NOMO-1 treated with dmso at 0.1 percent for 144 hours (cell line): Measurements from ENCODE around the gene GOLPH3L.
A peak's percentile ranks its signal among the peaks of the same experiment; 100 is the strongest.
"Not testable (repeated sequence)": the region's sequence is repeated elsewhere in the genome, so short reads cannot be mapped to it uniquely, and the experiment has no call there.

Source experiments
- DNase-seq: peaks from one replicate; lab custom pipeline; 2025; ENCODE audit not compliant: unreplicated experiment; lab: John Stamatoyannopoulos, UW

Gene GOLPH3L

DNA sequence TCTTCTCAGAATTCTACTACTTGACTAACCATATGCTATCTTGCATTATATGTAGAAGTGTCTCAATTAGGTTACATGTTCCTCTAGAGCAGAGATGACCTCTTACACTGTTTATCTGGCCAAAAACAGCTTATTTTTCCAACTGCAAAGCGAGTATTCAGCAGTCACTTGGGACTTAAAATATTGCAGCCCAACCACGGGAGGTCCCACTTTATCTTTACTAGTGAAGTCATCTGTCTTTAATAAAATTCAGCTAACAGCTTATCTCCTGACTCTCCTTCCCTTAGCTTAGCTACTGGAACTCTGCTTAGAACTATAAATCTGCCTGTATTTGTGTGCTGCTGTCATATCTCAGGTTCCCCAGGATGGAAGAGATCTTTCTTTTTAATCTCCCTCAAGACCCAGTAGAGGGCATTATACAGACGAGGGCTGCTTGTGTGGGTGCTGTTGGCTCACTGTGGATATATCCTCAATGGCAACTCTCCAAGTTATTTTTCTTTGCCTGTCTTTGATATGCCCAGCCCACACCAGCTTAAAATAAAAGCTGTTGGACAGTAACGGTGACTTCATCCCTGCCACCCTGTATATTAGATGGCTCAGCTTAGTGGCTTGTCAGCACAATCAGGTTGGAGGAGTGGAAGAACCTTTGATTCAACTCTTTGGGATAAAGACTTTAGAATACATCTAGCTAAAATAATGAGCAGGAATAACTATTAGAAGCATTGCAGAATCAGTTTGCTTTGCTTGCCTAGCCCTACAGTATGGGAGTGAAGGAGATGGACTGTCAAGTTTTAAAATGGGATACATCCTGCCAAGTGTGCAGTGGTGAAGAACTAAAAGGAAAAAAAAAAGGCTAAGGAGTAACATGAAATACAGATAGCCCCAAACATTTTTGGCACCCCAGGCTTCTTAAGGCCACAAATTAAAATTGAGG, 77.1 kb downstream of the GOLPH3L start:
- DNase-seq: no peak

DNA sequence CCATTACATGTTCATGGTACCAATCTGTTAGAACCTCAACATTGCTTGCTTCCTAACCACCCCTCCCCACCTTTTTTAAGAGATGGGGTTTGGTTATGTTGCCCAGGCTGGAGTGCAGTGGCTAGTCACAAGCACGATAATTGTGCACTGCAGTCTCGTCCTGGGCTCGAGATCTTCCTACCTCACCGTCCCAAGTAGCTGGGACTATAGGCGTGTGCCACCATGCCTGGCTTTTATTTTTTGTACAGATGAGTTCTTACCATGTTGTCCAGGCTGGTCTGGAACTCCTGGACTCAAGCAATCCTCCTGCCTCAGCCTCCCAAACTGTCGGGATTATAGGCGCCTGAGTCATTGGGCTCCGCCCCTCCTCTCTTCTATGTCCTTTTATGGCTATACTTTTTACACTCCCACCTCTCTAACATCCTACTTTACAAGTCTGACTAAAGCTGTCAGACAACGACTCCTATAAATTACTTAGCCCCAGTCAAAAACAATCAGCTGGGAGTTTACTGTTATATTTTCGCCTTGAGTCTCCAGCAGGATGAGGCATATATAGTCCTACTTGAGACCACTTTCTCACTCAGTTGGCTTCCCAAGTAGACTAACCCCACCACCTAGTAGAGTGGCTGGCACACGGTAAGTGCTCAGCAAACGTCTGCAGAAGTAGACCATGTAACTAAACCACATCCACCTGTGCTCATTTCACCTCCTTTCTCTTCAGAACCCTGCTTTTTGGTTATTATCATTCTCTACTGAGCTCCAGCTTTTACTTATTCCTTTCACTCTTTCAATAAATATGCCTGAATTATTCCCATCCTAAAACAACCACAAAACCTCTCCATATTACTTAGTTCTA, 81.4 kb downstream of the GOLPH3L start:
- no peak for DNase-seq

- peak; percentile 85 for DNase-seq
These were observed 83.7 kb downstream of the GOLPH3L start for GRCh38 chr1:150613061-150613920.

GRCh38 chr1:150612014-150612345, 85.0 kb downstream of the GOLPH3L start:
- no peak for DNase-seq

GRCh38 chr1:150610576-150610975, 86.4 kb downstream of the GOLPH3L start:
- DNase-seq: no peak

DNA sequence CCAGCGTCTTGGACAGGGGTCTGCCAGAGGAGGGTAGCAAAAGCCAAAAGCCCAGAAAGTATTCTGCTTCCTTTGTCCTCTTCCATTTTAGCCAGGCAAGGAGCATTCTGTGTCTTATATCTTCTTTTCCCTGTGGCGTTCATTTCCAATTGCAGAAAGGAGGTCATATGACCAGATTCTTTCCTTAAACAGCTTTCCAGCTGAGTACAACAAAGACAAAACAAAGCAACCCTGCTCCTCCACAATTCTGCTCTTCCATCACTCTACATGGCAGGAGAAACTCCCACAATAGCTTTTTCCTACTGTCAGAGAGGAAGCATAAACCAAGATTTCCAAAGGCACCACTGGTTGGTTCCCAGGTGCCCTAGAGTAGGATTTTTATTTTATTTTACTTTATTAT, 87.2 kb downstream of the GOLPH3L start:
- no peak for DNase-seq

- no peak for DNase-seq
These were observed 90.4 kb downstream of the GOLPH3L start for GRCh38 chr1:150606463-150607142.

GRCh38 chr1:150605451-150605731, 91.6 kb downstream of the GOLPH3L start:
- not testable (repeated sequence) for DNase-seq

DNA sequence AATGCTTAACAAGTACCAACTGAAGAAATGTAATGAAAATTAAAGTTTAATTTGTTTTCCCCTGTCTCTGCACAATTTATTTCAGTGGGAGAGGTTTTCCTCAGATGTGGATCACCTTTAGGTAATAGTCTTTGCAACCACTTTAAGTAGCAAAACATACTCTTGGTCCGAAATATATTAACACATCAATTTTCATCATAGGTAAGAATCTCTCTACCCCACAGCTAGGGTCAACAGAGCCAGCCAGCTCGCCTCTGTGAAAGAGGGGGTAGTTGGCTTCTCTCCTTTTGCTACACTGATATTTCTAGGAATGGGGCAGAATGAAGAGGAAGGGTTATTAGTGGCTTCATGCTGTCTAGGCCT, 92.7 kb downstream of the GOLPH3L start:
- DNase-seq: no peak

GRCh38 chr1:150603711-150604110, 93.2 kb downstream of the GOLPH3L start:
- DNase-seq: no peak

DNA sequence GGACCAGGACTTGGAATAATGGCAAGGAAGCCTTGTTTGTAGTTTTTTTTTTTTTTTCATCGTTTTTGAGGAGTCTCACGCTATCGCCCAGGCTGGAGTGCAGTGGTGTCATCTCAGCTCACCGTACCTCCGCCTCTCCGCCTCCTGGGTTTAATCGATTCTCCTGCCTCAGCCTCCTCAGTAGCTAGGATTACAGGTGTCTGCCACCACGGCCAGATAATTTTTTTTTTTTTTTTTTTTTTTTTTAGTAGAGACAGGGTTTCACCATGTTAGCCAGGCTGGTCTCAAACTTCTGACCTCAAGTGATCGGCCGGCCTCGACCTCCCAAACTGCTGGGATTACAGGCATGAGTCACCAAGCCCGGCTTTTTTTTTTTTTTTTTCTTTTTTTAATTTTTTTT, 94.6 kb downstream of the GOLPH3L start:
- DNase-seq: not testable (repeated sequence)

DNA sequence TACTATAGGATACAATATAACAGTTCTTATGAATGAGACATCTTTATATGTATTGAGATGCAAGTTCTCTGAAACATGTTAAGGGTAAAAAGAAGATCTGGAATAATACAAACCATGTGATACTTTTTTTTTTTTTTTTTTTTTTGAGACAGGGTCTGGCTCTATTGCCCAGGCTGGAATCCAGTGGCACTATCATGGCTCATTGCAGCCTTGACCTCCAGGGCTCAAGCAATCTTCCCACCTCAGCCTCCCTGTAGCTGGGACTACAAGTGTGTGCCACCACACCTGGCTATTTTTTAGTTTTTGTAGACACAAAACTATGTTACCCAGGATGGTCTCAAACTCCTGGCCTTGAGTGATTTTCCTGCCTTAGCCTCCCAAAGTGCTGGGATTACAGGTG, 95.4 kb downstream of the GOLPH3L start:
- DNase-seq: no peak

DNA sequence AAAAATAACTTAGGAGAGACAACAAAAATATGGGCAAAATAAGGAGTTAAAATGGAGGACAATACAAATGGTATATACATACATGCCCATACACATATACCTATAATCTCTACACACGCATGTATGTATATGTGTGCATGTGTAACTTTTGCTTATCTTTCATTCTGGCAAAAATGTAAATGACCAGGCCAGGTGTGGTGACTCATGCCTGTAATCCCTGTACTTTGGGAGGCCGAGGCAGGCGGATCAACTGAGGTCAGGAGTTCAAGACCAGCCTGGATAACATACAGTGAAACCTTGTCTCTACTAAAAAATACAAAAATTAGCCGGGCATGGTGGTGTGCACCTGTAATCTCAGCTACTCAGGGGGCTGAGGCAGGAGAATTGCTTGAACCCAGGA, 98.6 kb downstream of the GOLPH3L start:
- not testable (repeated sequence) for DNase-seq

DNA sequence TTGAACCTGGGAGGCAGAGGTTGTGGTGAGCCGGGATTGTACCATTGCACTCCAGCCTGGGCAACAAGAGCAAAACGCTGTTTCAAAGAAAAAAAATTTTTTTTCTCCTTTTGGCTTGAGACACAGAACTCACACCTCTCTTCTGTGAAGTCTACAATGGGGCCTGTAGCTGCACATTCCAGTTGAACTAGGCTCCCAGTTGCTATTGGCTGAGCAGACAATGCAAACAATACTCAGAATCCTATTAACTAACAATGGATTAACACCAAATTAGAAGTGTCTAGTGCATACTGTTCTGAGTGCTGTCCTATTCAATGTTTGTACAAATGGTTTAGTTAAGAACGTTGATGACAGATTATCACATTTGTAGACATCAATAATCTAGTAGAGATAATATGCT, 100.0 kb downstream of the GOLPH3L start:
- no peak for DNase-seq
